Left ventricle myocardium inferior (tissue), 1 donor: Measurements from ENCODE around the gene GPR142. TPM values are rescaled to one million over a fixed set of nuclear protein-coding genes. Genes with fewer than 3 reads are reported as not detected.

Experiments
- DNase-seq: peaks from one replicate; pipeline ENCODE4 v3.0.0-alpha.2; 2020
- H3K27ac ChIP-seq: fragments of 200-600 bp; replicated peaks from 2 replicates; pipeline ENCODE4 v1.8.0; 2021
- H3K27me3 ChIP-seq: fragments of 200-600 bp; 2 replicates; pipeline ENCODE4 v1.8.0; 2021; ENCODE audit warnings: low read depth
- H3K36me3 ChIP-seq: fragments of 200-600 bp; 2 replicates; pipeline ENCODE4 v1.8.0; 2021
- H3K4me1 ChIP-seq: fragments of 200-600 bp; 2 replicates; pipeline ENCODE4 v1.8.0; 2021
- H3K4me3 ChIP-seq: fragments of 200-600 bp; 2 replicates; pipeline ENCODE4 v1.8.0; 2021; ENCODE audit warnings: mild to moderate bottlenecking, moderate library complexity
- H3K9me3 ChIP-seq: fragments of 200-600 bp; replicated peaks from 2 replicates; pipeline ENCODE4 v1.8.0; 2021
- intact Hi-C: fragments of 100-400 bp; cut with micrococcal nuclease; formaldehyde crosslinking; loops from one replicate; pipeline ENCODE4 v1.11.0; 2022
- total RNA-seq: library from RNA; stranded (reverse); fragmentation: NEBNext Ultra II Directional; extraction: Animal tissue kit (Norgen Biotek cat#: 25700); gene quantifications from one replicate; pipeline ENCODE4 v1.2.1, GENCODE V29; 2021
- TF ChIP-seq, protein P1 (sequence below): fragments of 200-600 bp; IDR thresholded peaks from 2 replicates; pipeline ENCODE4 v1.8.0; 2021; ENCODE audit warnings: antibody characterized with exemption, mild to moderate bottlenecking, borderline replicate concordance
- donor health status: DM: no; HTN: yes; CAD: no; lungs with severe emphysema.

GPR142 gene
- total RNA-seq, 1 donor from 2014 or later = not detected

- Histone ChIP-seq H3K4me1 (no peaks in the 10 kb centered on the region), H3K36me3 (no peaks in the 10 kb centered on the region), H3K27me3 (peaks cover 31% of the 10 kb centered on the region), H3K27ac (no peak overlapping the region), H3K9me3 (no peaks in the 10 kb centered on the region), H3K4me3 (no peak overlapping the region)
- TF ChIP-seq, protein P1, sequence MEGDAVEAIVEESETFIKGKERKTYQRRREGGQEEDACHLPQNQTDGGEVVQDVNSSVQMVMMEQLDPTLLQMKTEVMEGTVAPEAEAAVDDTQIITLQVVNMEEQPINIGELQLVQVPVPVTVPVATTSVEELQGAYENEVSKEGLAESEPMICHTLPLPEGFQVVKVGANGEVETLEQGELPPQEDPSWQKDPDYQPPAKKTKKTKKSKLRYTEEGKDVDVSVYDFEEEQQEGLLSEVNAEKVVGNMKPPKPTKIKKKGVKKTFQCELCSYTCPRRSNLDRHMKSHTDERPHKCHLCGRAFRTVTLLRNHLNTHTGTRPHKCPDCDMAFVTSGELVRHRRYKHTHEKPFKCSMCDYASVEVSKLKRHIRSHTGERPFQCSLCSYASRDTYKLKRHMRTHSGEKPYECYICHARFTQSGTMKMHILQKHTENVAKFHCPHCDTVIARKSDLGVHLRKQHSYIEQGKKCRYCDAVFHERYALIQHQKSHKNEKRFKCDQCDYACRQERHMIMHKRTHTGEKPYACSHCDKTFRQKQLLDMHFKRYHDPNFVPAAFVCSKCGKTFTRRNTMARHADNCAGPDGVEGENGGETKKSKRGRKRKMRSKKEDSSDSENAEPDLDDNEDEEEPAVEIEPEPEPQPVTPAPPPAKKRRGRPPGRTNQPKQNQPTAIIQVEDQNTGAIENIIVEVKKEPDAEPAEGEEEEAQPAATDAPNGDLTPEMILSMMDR = no peak
- DNase-seq = no peak
- intact Hi-C loops = no loop called here
Measured at GRCh38 chr17:74339537-74340195, 27.6 kb upstream of the GPR142 start.

DNA sequence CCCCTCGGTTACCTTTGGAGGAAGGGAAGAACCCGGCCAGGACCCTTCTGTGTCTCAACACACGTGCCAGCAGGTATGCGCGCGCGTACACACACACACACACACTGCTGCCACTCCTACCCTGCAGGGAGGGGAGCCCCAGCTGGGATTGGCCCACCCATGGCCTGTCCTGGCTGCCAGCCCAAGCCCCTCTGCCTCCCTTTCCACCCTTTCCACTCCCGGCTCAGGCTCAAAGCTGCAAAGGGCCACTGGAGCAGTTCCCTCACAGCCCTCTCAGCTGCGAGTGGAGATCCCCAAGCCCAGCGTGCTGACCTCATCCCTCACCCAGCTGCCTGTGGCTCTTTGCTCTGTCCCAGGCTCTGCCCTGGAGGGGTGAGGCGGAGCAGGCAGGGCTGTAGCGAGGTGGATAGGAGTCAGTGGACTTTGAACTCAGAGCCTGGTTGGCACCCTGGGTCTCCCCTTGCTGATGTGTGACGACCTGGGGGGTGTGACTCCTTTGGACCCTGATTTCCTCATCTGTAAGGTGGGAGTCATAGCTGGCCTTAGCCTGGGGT is 26.8 kb upstream of the GPR142 start:
- peaks cover 32% of the 10 kb centered on the region for H3K27me3 ChIP-seq
- H3K4me1 ChIP-seq = no peaks in the 10 kb centered on the region
- H3K9me3 ChIP-seq = no peaks in the 10 kb centered on the region
- no peaks in the 10 kb centered on the region for H3K36me3 ChIP-seq
- no peak overlapping the region for H3K27ac ChIP-seq
- H3K4me3 ChIP-seq = no peak overlapping the region
- TF ChIP-seq, protein P1 = no peak
- intact Hi-C loops = no loop called here
- no peak for DNase-seq

DNA sequence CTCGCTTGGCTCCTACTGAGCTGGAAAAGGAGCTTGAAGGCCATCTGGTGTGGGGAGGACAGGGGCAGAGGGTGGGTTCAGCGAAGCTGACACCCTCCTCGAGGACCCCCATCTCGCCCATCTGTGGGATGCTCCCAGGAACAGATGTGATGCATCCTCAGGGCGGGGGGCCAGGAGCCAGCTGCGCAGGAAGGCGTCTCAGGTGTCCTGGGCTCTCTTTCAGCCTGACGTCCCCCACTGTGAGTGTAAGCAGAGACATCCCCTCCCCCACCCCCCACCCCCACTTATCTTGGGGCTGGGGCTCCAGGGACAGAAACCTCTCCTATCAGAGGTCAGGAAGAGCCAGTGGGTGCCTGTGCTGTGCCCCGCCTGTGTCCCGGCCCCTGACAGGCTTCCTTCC is 25.1 kb upstream of the GPR142 start:
- Histone ChIP-seq H3K4me1 (no peaks in the 10 kb centered on the region), H3K9me3 (no peaks in the 10 kb centered on the region), H3K4me3 (no peak overlapping the region), H3K27ac (no peak overlapping the region), H3K36me3 (no peaks in the 10 kb centered on the region), H3K27me3 (peaks cover 32% of the 10 kb centered on the region)
- intact Hi-C loops = no loop called here
- no peak for DNase-seq
- TF ChIP-seq, protein P1 = no peak

DNA sequence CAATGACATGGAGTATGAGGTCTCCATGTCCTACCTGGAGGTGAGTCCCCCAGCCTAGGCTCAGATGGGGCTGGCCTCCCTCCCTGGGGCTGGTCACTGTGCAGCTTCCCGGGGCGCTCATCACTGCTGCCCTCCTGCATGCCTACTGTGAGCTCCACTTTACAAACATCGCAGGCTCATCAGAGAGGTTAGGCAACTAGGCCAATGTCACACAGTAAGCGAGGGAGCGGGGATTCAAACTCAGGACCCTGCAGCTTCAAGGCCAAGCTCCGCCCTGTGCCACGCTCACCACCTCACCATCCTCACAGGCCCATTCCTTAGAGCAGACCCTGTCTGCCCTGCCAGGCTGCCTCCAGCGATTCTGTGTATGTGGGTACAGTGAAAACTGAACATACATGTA is 24.2 kb upstream of the GPR142 start:
- DNase-seq = no peak
- no peak overlapping the region for H3K27ac ChIP-seq
- no peak overlapping the region for H3K4me3 ChIP-seq
- peaks cover 39% of the 10 kb centered on the region for H3K27me3 ChIP-seq
- no peaks in the 10 kb centered on the region for H3K9me3 ChIP-seq
- H3K36me3 ChIP-seq = no peaks in the 10 kb centered on the region
- no peaks in the 10 kb centered on the region for H3K4me1 ChIP-seq
- TF ChIP-seq, protein P1 = no peak
- intact Hi-C loops = no loop called here

DNA sequence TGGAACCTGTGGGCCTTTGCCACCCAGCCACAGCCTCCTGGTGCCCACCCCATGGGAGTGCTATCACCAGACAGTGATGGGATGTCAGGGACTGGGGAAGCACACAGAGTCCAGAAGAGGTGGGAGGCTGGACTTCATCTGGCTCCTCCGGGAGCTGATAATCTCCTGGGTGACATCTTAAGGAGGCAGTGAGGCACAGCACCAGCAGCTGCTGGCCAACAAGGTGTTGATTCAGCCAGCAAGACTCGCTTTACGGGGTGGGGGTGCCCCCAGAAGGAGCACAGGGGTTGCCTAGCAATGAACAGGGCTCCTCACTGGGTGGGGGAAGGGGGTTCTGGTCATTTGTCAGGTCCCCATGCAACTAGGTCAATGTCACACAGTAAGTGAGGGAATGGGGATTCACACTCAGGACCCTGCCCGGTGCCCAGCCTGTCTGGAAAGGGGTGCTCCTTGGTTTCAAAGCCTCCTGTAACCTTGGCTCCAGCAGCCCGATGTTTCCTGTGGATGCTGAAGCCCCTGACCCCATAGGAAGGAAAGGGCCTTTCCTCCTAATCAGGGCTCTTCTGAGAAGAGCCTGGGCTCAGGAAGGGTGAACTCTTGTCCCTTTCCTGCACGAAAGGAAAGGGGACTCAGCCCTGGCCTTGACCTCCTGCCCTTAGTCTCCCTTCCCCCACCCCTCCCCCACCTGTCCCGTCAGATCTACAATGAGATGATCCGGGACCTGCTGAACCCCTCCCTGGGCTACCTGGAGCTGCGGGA is 23.6 kb upstream of the GPR142 start:
- TF ChIP-seq, protein P1 = no peak
- intact Hi-C loops = no loop called here
- Histone ChIP-seq H3K4me3 (no peak overlapping the region), H3K9me3 (no peaks in the 10 kb centered on the region), H3K27ac (no peak overlapping the region), H3K4me1 (no peaks in the 10 kb centered on the region), H3K36me3 (no peaks in the 10 kb centered on the region), H3K27me3 (peaks cover 45% of the 10 kb centered on the region)
- no peak for DNase-seq
